Measurements from ENCODE around the gene PICK1. TPM values are rescaled to one million over a fixed set of nuclear protein-coding genes. Genes with fewer than 3 reads are reported as not detected.

The PICK1 gene
- total RNA-seq, 1 experiment from 2014 or later = 35.7 TPM

DNA sequence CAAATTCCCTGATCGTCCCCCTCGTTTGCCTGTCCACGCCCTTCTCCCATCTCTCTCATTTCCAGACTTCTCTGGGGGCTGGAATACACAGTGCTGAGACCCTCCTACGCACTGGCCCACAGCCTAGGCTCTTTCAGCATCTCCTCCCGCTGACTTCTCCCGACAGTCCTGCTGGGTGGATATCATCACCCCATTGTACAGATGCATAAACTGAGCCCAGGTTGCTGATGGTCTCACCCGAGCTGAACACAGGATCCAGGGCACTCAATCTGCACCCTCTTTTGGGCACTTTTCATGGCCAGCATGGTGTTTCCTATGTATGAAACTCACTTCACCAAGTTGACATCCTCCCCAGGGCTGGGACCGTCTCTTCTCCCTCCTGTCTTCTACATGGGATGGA, 31.7 kb upstream of the PICK1 start:
- Mint-ChIP-seq H3K4me1 (peaks cover 6 to 11% of the 10 kb centered on the region in 2 experiments), H3K27me3 (ENCODE audit: low read depth) (peaks cover 33% of the 10 kb centered on the region), H3K9me3 (no peaks in the 10 kb centered on the region), H3K36me3 (ENCODE audit: insufficient read depth in 1 of 3, low read depth in 3 of 3) (no peaks in the 10 kb centered on the region), H3K27ac (no peak overlapping the region), H3K4me3 (no peak overlapping the region)
- H3K79me1 ChIP-seq (ENCODE audit: insufficient read depth, low read depth, low read length, poor library complexity, severe bottlenecking) = no peaks in the 10 kb centered on the region
- H3K27me3 ChIP-seq (ENCODE audit: insufficient read depth, low read length) = no peaks in the 10 kb centered on the region
- H2BK12ac ChIP-seq (ENCODE audit: insufficient read length, low read depth, low read length) = no peak overlapping the region
- no peak overlapping the region for H2BK5ac ChIP-seq (ENCODE audit: insufficient read length, low read length)
- no peak overlapping the region for H4K8ac ChIP-seq (replicated peaks; ENCODE audit: insufficient read length, low read depth, low read length)
- H3K23ac ChIP-seq (ENCODE audit: insufficient read length, low read depth, low read length) = no peak overlapping the region
- no peak overlapping the region for H3K4ac ChIP-seq (ENCODE audit: low read depth, low read length)
- H3K79me2 ChIP-seq (ENCODE audit: insufficient read depth, low read length) = no peaks in the 10 kb centered on the region
- no peak overlapping the region for H2BK20ac ChIP-seq (ENCODE audit: low read depth, low read length, poor library complexity, severe bottlenecking)
- no peak overlapping the region for H3K14ac ChIP-seq (ENCODE audit: insufficient read depth, low read length)
- no peak overlapping the region for H3K27ac ChIP-seq (ENCODE audit: insufficient read length, low read depth, low read length)
- H2BK120ac ChIP-seq (ENCODE audit: low read depth, low read length, poor library complexity, severe bottlenecking) = no peak overlapping the region
- H3K9me3 ChIP-seq (ENCODE audit: control insufficient read depth, low read depth, low read length) = no peaks in the 10 kb centered on the region
- H4K20me1 ChIP-seq (ENCODE audit: control insufficient read depth, insufficient read depth, insufficient read length) = no peaks in the 10 kb centered on the region
- no peak overlapping the region for H3K9ac ChIP-seq (ENCODE audit: extremely low read depth, insufficient read length, low read length)
- H3K18ac ChIP-seq (ENCODE audit: insufficient read length, low read depth, low read length) = no peak overlapping the region
- no peaks in the 10 kb centered on the region for H3K23me2 ChIP-seq (ENCODE audit: insufficient read length, low read depth, low read length, poor library complexity, severe bottlenecking)
- no peaks in the 10 kb centered on the region for H3K4me1 ChIP-seq (ENCODE audit: insufficient read depth, low read length)
- no peak for DNase-seq
- no peak overlapping the region for H3K56ac ChIP-seq (ENCODE audit: insufficient read length, low read depth, low read length)
- no peak overlapping the region for H2AFZ ChIP-seq (ENCODE audit: low read length)
- H2BK15ac ChIP-seq (ENCODE audit: low read depth, low read length) = no peak overlapping the region
- no peak overlapping the region for H4K91ac ChIP-seq (ENCODE audit: insufficient read length, low read depth, low read length)
- H3T11ph ChIP-seq (ENCODE audit: low read length) = no peak overlapping the region
- H3K4me2 ChIP-seq (ENCODE audit: insufficient read depth, insufficient read length, low read length) = no peak overlapping the region
- WGBS (ENCODE audit: extremely low coverage, insufficient read length, low lambda C conversion rate) = no CpG with 5 or more reads among the region's 8 CpGs
- H2AK5ac ChIP-seq (ENCODE audit: insufficient read length, low read length) = no peak overlapping the region
- H4K5ac ChIP-seq (ENCODE audit: insufficient read length, low read depth, low read length) = no peak overlapping the region
- TF ChIP-seq CTCF (conservative IDR thresholded peaks at IDR 0.05) = no peak
